GM19099 (cell line): Measurements from ENCODE around the gene SIN3B.

Experiments
- POLR2A ChIP-seq: IDR thresholded peaks from 3 replicates; pipeline ENCODE4 v1.6.1; 2011; ENCODE audit warnings: low read depth; ENCODE audit not compliant: insufficient read length; ENCODE audit errors: extremely low read depth

Gene SIN3B

GRCh38 chr19:16899566-16900075 is 70.4 kb downstream of the SIN3B start:
- TF ChIP-seq POLR2A = no peak

GRCh38 chr19:16901491-16902175 is 72.4 kb downstream of the SIN3B start:
- no peak for TF ChIP-seq POLR2A

GRCh38 chr19:16902545-16902944 is 73.3 kb downstream of the SIN3B start:
- no peak for TF ChIP-seq POLR2A

- TF ChIP-seq POLR2A = no peak
These were observed 74.1 kb downstream of the SIN3B start for GRCh38 chr19:16903347-16903746.

GRCh38 chr19:16904599-16904998 is 75.4 kb downstream of the SIN3B start:
- TF ChIP-seq POLR2A = no peak

- TF ChIP-seq POLR2A = no peak
These were observed 79.6 kb downstream of the SIN3B start for GRCh38 chr19:16908759-16909158.

GRCh38 chr19:16911046-16911445 is 81.8 kb downstream of the SIN3B start:
- no peak for TF ChIP-seq POLR2A

- TF ChIP-seq POLR2A = no peak
These were observed 83.6 kb downstream of the SIN3B start for GRCh38 chr19:16912780-16913179.

- TF ChIP-seq POLR2A = no peak
These were observed 85.2 kb downstream of the SIN3B start for GRCh38 chr19:16914421-16914820.

GRCh38 chr19:16915135-16915534 is 85.9 kb downstream of the SIN3B start:
- TF ChIP-seq POLR2A = no peak

GRCh38 chr19:16915734-16916133 is 86.5 kb downstream of the SIN3B start:
- TF ChIP-seq POLR2A = no peak

- no peak for TF ChIP-seq POLR2A
These were observed 88.2 kb downstream of the SIN3B start for GRCh38 chr19:16917401-16917800.

- no peak for TF ChIP-seq POLR2A
These were observed 90.3 kb downstream of the SIN3B start for GRCh38 chr19:16919496-16919895.

GRCh38 chr19:16920816-16921529 is 91.8 kb downstream of the SIN3B start:
- TF ChIP-seq POLR2A = no peak

GRCh38 chr19:16921766-16922591 is 92.8 kb downstream of the SIN3B start:
- TF ChIP-seq POLR2A = no peak
